Mucosa of descending colon (tissue), 3 donors: ENCODE measurements around the gene IL27RA. TPM values are rescaled to one million over a fixed set of nuclear protein-coding genes. Genes with fewer than 3 reads are reported as not detected.

Experiments used
- ATAC-seq: fragments of 200-7000 bp; cut with Tn5 transposase; one replicate; pipeline ENCODE4 v1.9.1; 2020; ENCODE audit warnings: mild to moderate bottlenecking, moderate library complexity
- DNase-seq, 3 donors: peaks; one replicate each; pipeline ENCODE4 v3.0.0-alpha.2; 2020
- H3K36me3 ChIP-seq: fragments of 200-600 bp; one replicate; pipeline ENCODE4 v1.8.0; 2021; ENCODE audit warnings: low read depth, mild to moderate bottlenecking
- H3K4me1 ChIP-seq: fragments of 200-600 bp; one replicate; pipeline ENCODE4 v1.8.0; 2021; ENCODE audit warnings: low read depth, mild to moderate bottlenecking
- H3K4me3 ChIP-seq: fragments of 200-600 bp; one replicate; pipeline ENCODE4 v1.8.0; 2021; ENCODE audit warnings: mild to moderate bottlenecking
- H3K9me3 ChIP-seq: fragments of 200-600 bp; one replicate; pipeline ENCODE4 v1.8.0; 2021; ENCODE audit warnings: mild to moderate bottlenecking
- intact Hi-C, 2 donors: fragments of 100-400 bp; cut with DNase I in 1 of 2; cut with micrococcal nuclease in 1 of 2; formaldehyde crosslinking; loops; one replicate each; pipeline versions ENCODE4 v1.11.0 to v1.11.1; 2022; cut with DNase I, micrococcal nuclease
- long read RNA-seq, 2 donors: library from polyadenylated mRNA; unstranded; transcript quantifications; one replicate each; pipeline ENCODE4 v2.0.0, GENCODE V29; 2019 to 2021
- total RNA-seq, 3 donors: library from RNA; stranded (reverse); fragmentation: NEBNext Ultra II Directional in 2 of 3; extraction: Animal tissue kit (Norgen Biotek cat#: 25700) in 2 of 3; gene quantifications; one replicate each; pipeline versions ENCODE4 v1.2.1 to v1.2.4, GENCODE V29; 2021 to 2023
- TF ChIP-seq, protein P1 (sequence below): fragments of 200-600 bp; IDR thresholded peaks from one replicate; pipeline ENCODE4 v1.8.0; 2022; ENCODE audit warnings: antibody characterized with exemption, mild to moderate bottlenecking
- donor health status: DM: no; HTN: no; CAD: no; lungs with moderate emphysema.
- donor health status: DM: no; HTN: no; CAD: no.
- donor health status: DM: no; HTN: yes; CAD: no.

IL27RA gene
- 1 to 10 TPM; 2.0 to 3.1 (median 2.6) TPM for total RNA-seq
- long read RNA-seq, donor 1, partial matches to known transcripts: 2 of 5 reads
- long read RNA-seq, donor 1, other reads (novel, unspliced or antisense): 0 of 5 reads
- long read RNA-seq, donor 2, partial matches to known transcripts: 0 of 3 reads
- long read RNA-seq, donor 2, other reads (novel, unspliced or antisense): 2 of 3 reads

DNA sequence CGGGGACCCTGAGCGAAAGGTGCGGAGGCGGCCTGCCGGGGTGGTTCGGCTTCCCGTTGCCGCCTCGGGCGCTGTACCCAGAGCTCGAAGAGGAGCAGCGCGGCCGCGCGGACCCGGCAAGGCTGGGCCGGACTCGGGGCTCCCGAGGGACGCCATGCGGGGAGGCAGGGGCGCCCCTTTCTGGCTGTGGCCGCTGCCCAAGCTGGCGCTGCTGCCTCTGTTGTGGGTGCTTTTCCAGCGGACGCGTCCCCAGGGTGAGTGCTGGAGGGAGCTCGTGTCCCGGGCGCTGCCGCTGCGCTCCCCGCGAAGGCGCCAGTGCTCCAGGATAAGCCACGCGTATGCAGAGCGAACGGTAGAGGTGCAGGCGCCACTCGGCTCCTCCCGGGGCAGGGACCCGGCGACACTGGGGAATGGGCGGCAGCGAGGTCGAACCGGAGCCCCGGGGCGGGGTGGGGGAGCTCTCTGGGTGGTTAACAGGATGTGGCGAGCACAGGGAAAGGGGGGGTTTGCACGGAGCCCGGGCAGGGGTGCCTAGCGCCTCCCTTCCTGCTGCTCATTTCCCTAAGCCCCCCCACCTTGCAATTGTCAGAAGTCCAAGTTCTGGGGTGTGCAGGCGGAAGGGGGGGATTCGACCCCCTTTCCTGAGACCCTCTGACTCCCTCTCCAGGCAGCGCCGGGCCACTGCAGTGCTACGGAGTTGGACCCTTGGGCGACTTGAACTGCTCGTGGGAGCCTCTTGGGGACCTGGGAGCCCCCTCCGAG, at the start of gene IL27RA:
IL27RA (plus strand) TSS at position 44 of the 762 bp plus-strand sequence; CDS start at position 155, 111 bp downstream.
- H3K9me3 ChIP-seq: no peaks in the 10 kb centered on the region
- intact Hi-C loops: no loop called here
- H3K36me3 ChIP-seq: no peaks in the 10 kb centered on the region
- TF ChIP-seq, protein P1, sequence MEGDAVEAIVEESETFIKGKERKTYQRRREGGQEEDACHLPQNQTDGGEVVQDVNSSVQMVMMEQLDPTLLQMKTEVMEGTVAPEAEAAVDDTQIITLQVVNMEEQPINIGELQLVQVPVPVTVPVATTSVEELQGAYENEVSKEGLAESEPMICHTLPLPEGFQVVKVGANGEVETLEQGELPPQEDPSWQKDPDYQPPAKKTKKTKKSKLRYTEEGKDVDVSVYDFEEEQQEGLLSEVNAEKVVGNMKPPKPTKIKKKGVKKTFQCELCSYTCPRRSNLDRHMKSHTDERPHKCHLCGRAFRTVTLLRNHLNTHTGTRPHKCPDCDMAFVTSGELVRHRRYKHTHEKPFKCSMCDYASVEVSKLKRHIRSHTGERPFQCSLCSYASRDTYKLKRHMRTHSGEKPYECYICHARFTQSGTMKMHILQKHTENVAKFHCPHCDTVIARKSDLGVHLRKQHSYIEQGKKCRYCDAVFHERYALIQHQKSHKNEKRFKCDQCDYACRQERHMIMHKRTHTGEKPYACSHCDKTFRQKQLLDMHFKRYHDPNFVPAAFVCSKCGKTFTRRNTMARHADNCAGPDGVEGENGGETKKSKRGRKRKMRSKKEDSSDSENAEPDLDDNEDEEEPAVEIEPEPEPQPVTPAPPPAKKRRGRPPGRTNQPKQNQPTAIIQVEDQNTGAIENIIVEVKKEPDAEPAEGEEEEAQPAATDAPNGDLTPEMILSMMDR: peak; percentile 46
- DNase-seq (peak; percentile 69 to 90 (median 78)), ATAC-seq (peak; percentile 86)
- peak within 1 kb of the TSS; percentile 26 for H3K4me3 ChIP-seq
- H3K4me1 ChIP-seq: peaks cover 8% of the 10 kb centered on the region

DNA sequence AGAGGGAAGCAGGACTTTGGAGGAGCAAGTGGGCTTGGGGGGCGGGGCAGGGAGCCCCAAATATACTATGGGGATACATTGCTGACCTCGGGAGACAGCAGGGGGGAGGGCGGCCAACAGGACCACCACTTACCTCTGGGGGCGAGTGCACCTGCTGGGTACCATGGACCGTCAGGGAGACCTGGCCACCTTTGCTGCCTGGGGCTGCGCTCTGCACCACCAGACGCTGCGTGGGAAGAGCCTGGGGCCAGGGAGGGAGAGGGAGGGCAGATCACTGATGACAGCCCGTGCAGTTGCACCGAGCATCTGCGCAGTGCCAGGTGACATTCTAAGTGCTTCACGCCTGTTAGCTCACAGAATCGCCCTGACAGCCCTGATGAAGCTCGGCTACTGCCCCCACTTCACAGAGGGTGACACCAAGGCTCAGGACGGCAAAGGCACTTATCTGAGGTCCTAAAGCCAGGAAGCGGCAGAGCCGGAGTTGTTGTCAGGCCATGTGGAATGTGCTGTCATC, 49.5 kb upstream of the IL27RA start:
- no peaks in the 10 kb centered on the region for H3K9me3 ChIP-seq
- peaks cover 10% of the 10 kb centered on the region for H3K4me1 ChIP-seq
- ATAC-seq (no peak), DNase-seq (peak in 1 of 3 donors; percentile 48)
- intact Hi-C loops: no loop called here
- no peaks in the 10 kb centered on the region for H3K36me3 ChIP-seq
- H3K4me3 ChIP-seq: no peak overlapping the region
- TF ChIP-seq, protein P1: no peak

DNA sequence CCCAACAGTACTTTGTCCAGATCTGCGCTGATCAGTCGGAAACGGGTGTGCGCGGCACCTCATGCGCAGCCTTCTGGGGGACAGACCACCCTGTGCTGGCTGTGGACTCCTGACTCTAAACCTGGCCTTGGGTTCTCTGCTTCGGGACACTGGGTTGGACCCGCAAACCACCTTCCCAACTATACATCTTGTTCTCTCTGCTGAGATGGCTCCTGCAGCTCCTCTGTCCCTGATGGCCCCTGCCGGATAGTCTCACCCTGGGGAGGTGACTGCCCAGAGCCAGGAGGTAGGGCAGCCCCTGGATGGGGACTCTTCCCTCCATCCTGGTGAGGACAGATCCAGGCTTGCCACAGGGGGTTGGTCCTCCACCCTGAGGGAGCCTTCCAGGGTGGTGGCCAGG, 48.8 kb upstream of the IL27RA start:
- intact Hi-C loops: no loop called here
- ATAC-seq (no peak), DNase-seq (no peak)
- Histone ChIP-seq H3K36me3 (no peaks in the 10 kb centered on the region), H3K4me3 (no peak overlapping the region), H3K9me3 (no peaks in the 10 kb centered on the region), H3K4me1 (peaks cover 10% of the 10 kb centered on the region)
- TF ChIP-seq, protein P1: no peak

DNA sequence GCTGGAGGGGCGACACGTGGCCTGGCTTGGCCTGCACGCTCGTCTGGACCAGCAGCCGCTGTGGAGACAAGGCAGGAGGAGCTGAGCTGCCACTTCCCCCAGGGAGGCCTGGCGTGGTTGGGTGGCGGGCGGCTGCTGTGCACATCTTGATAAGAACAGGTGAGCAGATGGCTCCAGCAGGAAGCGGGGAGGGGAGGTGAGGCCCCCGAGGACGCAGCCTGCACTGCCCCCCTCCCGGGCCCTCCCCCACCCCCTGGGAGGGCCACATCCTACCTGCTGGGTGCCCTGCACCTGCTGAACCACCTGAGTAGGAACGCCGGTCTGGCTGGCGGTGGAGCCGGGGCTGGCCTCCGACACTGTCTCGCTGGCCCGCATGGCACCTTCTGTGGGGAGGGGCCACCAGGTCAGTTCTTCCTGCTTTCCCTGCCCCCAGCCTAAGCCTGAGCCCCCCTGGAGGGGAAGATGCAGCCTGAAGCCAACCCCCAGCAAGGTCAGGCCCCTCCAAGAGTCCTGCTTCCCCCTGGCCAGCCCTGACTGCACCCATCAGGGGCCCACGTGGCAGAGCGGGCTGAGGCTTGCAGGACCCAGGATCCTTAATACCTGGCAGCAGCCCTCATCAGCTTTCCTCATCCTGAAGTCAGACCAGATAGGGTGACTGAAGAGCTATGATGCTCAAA, 48.2 kb upstream of the IL27RA start:
- ATAC-seq: no peak
- H3K4me1 ChIP-seq: peaks cover 10% of the 10 kb centered on the region
- H3K36me3 ChIP-seq: no peaks in the 10 kb centered on the region
- H3K9me3 ChIP-seq: no peaks in the 10 kb centered on the region
- H3K4me3 ChIP-seq: no peak overlapping the region
- TF ChIP-seq, protein P1: no peak
- intact Hi-C loops: no loop called here
- peak in 1 of 3 donors; percentile 80 for DNase-seq

DNA sequence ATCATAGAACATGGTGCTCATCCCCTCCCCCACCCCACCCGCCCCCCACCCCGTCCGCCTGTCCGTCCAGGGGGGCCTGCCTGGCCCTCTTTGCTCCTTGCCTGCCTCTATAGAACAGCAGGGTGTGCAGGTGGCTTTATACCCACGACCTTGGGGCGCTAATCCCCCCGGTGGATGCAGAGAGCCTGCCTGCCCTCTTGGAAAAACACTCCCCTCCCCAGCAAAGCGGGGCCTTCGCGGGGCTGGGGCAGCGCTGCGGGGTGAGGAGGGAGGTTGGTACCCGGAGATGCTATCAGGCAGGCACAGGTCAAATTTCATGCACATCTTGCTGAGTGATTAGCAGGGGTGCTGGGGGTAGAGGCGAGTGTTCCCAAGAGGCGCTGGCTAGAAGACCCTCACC, 47.4 kb upstream of the IL27RA start:
- no peak for ATAC-seq
- intact Hi-C loops: no loop called here
- Histone ChIP-seq H3K9me3 (no peaks in the 10 kb centered on the region), H3K36me3 (no peaks in the 10 kb centered on the region), H3K4me3 (no peak overlapping the region), H3K4me1 (peaks cover 6% of the 10 kb centered on the region)
- TF ChIP-seq, protein P1: no peak
- DNase-seq: no peak
